Keratinocyte (primary cell): ENCODE results near the gene GSN. TPM values are rescaled to one million over a fixed set of nuclear protein-coding genes. Genes with fewer than 3 reads are reported as not detected.

Source experiments
- DNase-seq: peaks from one replicate; pipeline ENCODE4 v3.0.0-alpha.2; 2011; ENCODE audit warnings: low read depth, missing footprints, low spot score
- FAIRE-seq: peaks from 2 replicates; lab custom pipeline; 2011; peaks lifted over from hg19 to GRCh38; lab: Jason Lieb, UNC
- H2AFZ ChIP-seq: 2 replicates; pipeline ENCODE4 v1.6.0; 2012; ENCODE audit warnings: low read length, control low read depth, inconsistent platforms; ENCODE audit not compliant: control insufficient read depth
- H3K27ac ChIP-seq: 2 replicates; pipeline ENCODE4 v1.5.1; 2011; ENCODE audit warnings: low read length; ENCODE audit not compliant: control insufficient read depth, insufficient read depth
- H3K27me3 ChIP-seq: 3 replicates; pipeline ENCODE4 v1.6.0; 2011; ENCODE audit warnings: low read length; ENCODE audit not compliant: control insufficient read depth, insufficient read depth; ENCODE audit errors: extremely low read depth
- H3K36me3 ChIP-seq, 2 experiments: 2 replicates in 1 of 2; 3 replicates in 1 of 2; pipeline ENCODE4 v1.5.1; 2011; ENCODE audit warnings: low read length in 2 of 2, mild to moderate bottlenecking in 1 of 2; ENCODE audit not compliant: control insufficient read depth in 2 of 2, insufficient read depth in 2 of 2; ENCODE audit errors: extremely low read depth in 1 of 2
- H3K4me1 ChIP-seq: 3 replicates; pipeline ENCODE4 v1.5.1; 2011; ENCODE audit warnings: low read length; ENCODE audit not compliant: control insufficient read depth, insufficient read depth; ENCODE audit errors: extremely low read depth
- H3K4me2 ChIP-seq: 3 replicates; pipeline ENCODE4 v1.6.0; 2011; ENCODE audit warnings: low read depth, low read length; ENCODE audit not compliant: control insufficient read depth, insufficient read depth; ENCODE audit errors: extremely low read depth
- H3K4me3 ChIP-seq, 3 experiments: fragments of 200-600 bp in 1 of 3; sonication (generic) in 1 of 3; 2 replicates in 2 of 3; 3 replicates in 1 of 3; pipeline ENCODE4 v1.5.1; 2011 to 2016; ENCODE audit warnings: low read length in 3 of 3, mild to moderate bottlenecking in 3 of 3, control low read depth in 2 of 3, inconsistent platforms in 1 of 3, low read depth in 1 of 3, mixed read lengths in 1 of 3, mixed run types in 1 of 3, moderate library complexity in 1 of 3; ENCODE audit not compliant: control insufficient read depth in 2 of 3, insufficient read depth in 2 of 3; ENCODE audit errors: extremely low read depth in 1 of 3
- H3K79me2 ChIP-seq: 2 replicates; pipeline ENCODE4 v1.6.0; 2012; ENCODE audit warnings: low read length; ENCODE audit not compliant: control insufficient read depth, insufficient read depth
- H3K9ac ChIP-seq: 3 replicates; pipeline ENCODE4 v1.6.0; 2011; ENCODE audit warnings: low read length; ENCODE audit not compliant: control insufficient read depth, insufficient read depth; ENCODE audit errors: extremely low read depth
- H3K9me1 ChIP-seq: 3 replicates; pipeline ENCODE4 v1.6.0; 2011; ENCODE audit warnings: low read length; ENCODE audit not compliant: control insufficient read depth, insufficient read depth; ENCODE audit errors: extremely low read depth
- H3K9me3 ChIP-seq: 2 replicates; pipeline ENCODE4 v1.5.1; 2012; ENCODE audit warnings: low read depth, low read length; ENCODE audit not compliant: control insufficient read depth
- H4K20me1 ChIP-seq: 3 replicates; pipeline ENCODE4 v1.6.0; 2011; ENCODE audit warnings: low read length; ENCODE audit not compliant: control insufficient read depth, insufficient read depth; ENCODE audit errors: extremely low read depth
- EZH2 ChIP-seq: IDR thresholded peaks from one replicate; pipeline ENCODE4 v1.6.1; 2012; ENCODE audit warnings: inconsistent platforms, mild to moderate bottlenecking, low read length, moderate library complexity
- dilution Hi-C: fragments of 300-500 bp; cut with MboI; formaldehyde crosslinking; loops from one replicate; pipeline ENCODE4 v1.7.0; 2020; ENCODE audit warnings: low sequenced_read_pairs; ENCODE audit not compliant: extremely low pct_ligation_motif_present
- polyA plus RNA-seq, 5 experiments: library from polyadenylated mRNA; depleted of rRNA in 3 of 5; stranded (reverse) in 3 of 5; stranded (forward) in 1 of 5; unstranded in 1 of 5; fragments of >200 nt; gene quantifications; 1 replicate in 1 of 5; 2 replicates in 3 of 5; 3 replicates in 1 of 5; pipeline versions ENCODE4 v1.2.1 to v1.2.3, GENCODE V29; 2011 to 2012; ENCODE audit warnings: missing spikeins in 2 of 5, low read depth in 1 of 5, low replicate concordance in 1 of 5
- TF ChIP-seq, protein P1 (sequence below), 3 experiments: IDR thresholded peaks in 1 of 3; conservative IDR thresholded peaks in 1 of 3; optimal IDR thresholded peaks in 1 of 3; 2 replicates in 2 of 3; 3 replicates in 1 of 3; pipeline versions ENCODE3 to v1.5.1; 2011; ENCODE audit warnings: low read length in 3 of 3, mild to moderate bottlenecking in 3 of 3, moderate library complexity in 2 of 3, control low read depth in 1 of 3, inconsistent platforms in 1 of 3; ENCODE audit not compliant: insufficient read depth in 2 of 3; ENCODE audit errors: extremely low read depth in 1 of 3

The GSN gene
- polyA plus RNA-seq, 1 donor (not counting 4 experiments of a cell fraction or from before 2014, with no cell fraction given), result 166 TPM

DNA sequence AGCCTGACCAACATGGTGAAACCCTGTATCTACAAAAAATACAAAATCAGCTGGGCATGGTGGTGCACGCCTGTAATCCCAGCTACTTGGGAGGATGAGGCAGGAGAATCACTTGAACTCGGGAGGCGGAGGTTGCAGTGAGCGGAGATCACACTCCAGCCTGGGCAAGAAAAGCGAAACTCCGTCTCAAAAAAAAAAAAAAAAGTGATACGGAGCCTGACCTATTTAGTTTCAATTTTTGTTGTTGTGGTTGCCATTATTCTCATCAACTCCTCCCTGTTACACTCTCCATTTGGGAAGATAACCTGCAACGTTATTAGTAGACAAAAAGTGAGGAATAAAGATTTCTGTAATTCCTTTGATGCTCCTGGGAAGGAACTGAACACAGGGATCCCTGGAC, 100.8 kb downstream of the GSN start:
- no peaks in the 10 kb centered on the region for H3K27me3 ChIP-seq
- peaks cover 49% of the 10 kb centered on the region for H3K79me2 ChIP-seq
- DNase-seq (no peak), FAIRE-seq (no peak)
- TF ChIP-seq, protein P1, sequence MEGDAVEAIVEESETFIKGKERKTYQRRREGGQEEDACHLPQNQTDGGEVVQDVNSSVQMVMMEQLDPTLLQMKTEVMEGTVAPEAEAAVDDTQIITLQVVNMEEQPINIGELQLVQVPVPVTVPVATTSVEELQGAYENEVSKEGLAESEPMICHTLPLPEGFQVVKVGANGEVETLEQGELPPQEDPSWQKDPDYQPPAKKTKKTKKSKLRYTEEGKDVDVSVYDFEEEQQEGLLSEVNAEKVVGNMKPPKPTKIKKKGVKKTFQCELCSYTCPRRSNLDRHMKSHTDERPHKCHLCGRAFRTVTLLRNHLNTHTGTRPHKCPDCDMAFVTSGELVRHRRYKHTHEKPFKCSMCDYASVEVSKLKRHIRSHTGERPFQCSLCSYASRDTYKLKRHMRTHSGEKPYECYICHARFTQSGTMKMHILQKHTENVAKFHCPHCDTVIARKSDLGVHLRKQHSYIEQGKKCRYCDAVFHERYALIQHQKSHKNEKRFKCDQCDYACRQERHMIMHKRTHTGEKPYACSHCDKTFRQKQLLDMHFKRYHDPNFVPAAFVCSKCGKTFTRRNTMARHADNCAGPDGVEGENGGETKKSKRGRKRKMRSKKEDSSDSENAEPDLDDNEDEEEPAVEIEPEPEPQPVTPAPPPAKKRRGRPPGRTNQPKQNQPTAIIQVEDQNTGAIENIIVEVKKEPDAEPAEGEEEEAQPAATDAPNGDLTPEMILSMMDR (optimal IDR thresholded peaks at IDR 0.05 in 1 of 3, IDR thresholded peaks at IDR 0.05 in 1 of 3, conservative IDR thresholded peaks at IDR 0.05 in 1 of 3; ENCODE audit: extremely low read depth in 1 of 3, insufficient read depth in 2 of 3, low read length in 3 of 3), result no peak
- TF ChIP-seq EZH2, result no peak
- peak overlapping the region; percentile 59 to 67 (median 60) for H3K4me3 ChIP-seq
- no peaks in the 10 kb centered on the region for H4K20me1 ChIP-seq
- peak overlapping the region; percentile 81 for H3K27ac ChIP-seq
- no peaks in the 10 kb centered on the region for H3K9me3 ChIP-seq
- H3K4me1 ChIP-seq, result peaks cover 55% of the 10 kb centered on the region
- H2AFZ ChIP-seq, result no peak overlapping the region
- H3K4me2 ChIP-seq, result peak overlapping the region; percentile 85
- peak overlapping the region; percentile 86 for H3K9ac ChIP-seq
- no peaks in the 10 kb centered on the region for H3K9me1 ChIP-seq
- H3K36me3 ChIP-seq, result no peaks in the 10 kb centered on the region
- dilution Hi-C loops, result no loop called here

DNA sequence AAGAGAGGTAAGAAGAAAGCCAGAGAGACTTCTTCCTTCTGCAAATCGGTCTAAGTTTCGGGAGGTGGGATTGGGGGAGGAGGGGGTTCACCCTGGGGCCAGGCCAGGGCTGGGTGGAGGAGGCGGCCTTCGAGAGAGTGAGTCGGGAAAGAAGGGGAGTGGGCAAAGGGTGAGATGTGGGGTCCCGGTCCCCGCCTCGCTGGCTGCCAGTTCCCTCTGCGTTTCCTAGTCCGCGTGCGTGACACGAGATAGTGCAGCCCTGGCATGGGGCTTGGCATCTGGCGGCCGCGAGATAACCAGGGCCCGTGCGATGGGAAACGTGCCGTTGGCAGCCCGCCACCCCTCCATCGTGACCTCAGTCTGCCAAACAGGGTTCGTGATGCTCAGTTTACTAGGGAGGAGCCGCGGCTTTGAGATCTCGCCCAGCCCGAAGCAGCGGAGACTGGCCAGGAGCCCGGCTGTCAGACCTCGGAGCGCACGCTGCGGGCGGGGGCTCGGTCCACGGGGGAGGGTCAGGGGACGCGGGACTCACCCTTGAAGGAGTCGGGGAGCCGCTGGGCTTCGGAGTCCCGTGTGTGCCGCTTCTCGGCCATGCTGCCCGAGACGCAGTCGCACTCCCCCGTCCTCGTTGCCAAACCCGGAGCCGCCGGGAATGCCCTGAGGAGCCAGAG, 101.8 kb downstream of the GSN start, which contains the start of gene STOM:
Gene STOM (minus strand): TSS at position 656 of the 671 bp plus-strand sequence. CDS start 63 bp downstream, at position 593.
- Histone ChIP-seq H3K27ac (peak within 1 kb of the TSS; percentile 81), H3K36me3 (no peaks in the 10 kb centered on the region), H3K27me3 (no peaks in the 10 kb centered on the region), H3K79me2 (peaks cover 44% of the 10 kb centered on the region), H2AFZ (peak within 1 kb of the TSS; percentile 74), H3K4me3 (peak within 1 kb of the TSS; percentile 59 to 67 (median 60)), H3K9ac (peak within 1 kb of the TSS; percentile 86), H3K4me2 (peak within 1 kb of the TSS; percentile 85), H3K9me3 (no peaks in the 10 kb centered on the region), H3K4me1 (peaks cover 52% of the 10 kb centered on the region), H4K20me1 (no peaks in the 10 kb centered on the region), H3K9me1 (no peaks in the 10 kb centered on the region)
- TF ChIP-seq EZH2, result no peak
- TF ChIP-seq, protein P1 (optimal IDR thresholded peaks at IDR 0.05 in 1 of 3, IDR thresholded peaks at IDR 0.05 in 1 of 3, conservative IDR thresholded peaks at IDR 0.05 in 1 of 3; ENCODE audit: extremely low read depth in 1 of 3, insufficient read depth in 2 of 3, low read length in 3 of 3), result no peak
- FAIRE-seq, result no peak
- peak; percentile 71 for DNase-seq
- dilution Hi-C loops, result no loop called here
